GM23338 (cell line): ENCODE results near the gene FREY1. TPM values are rescaled to one million over a fixed set of nuclear protein-coding genes. Genes with fewer than 3 reads are reported as not detected.

Experiments
- CREB1 ChIP-seq: fragments of 250-450 bp; sonication (Bioruptor Pico); IDR thresholded peaks from 2 replicates; pipeline ENCODE4 v1.5.0; 2020; ENCODE audit warnings: low read depth, mild to moderate bottlenecking, moderate library complexity
- REST ChIP-seq: IDR thresholded peaks from one replicate; pipeline ENCODE4 v1.6.1; 2018; ENCODE audit warnings: antibody characterized with exemption; ENCODE audit not compliant: unreplicated experiment
- ZNF462 ChIP-seq: fragments of 250-450 bp; sonication (Bioruptor Pico); IDR thresholded peaks from 2 replicates; pipeline ENCODE4 v1.5.0; 2020; ENCODE audit warnings: mild to moderate bottlenecking, moderate library complexity
- polyA plus RNA-seq: library from polyadenylated mRNA; unstranded; fragments of >200 nt; fragmentation: Nextera tagmentation; extraction: Ambion mirVana; gene quantifications from 2 replicates; pipeline ENCODE4 v1.2.1, GENCODE V29; 2016
- total RNA-seq: library from RNA; depleted of rRNA; stranded (reverse); fragments of >200 nt; shearing (Covaris generic); gene quantifications from 2 replicates; pipeline ENCODE4 v1.2.3, GENCODE V29; 2014

FREY1 gene
- total and polyA plus RNA-seq, 2 experiments from 2014 or later, result 1.1 TPM; not detected in 1

GRCh38 chr11:45880772-45881570, 26.1 kb downstream of the FREY1 start (continued):
- TF ChIP-seq REST (no peak), CREB1 (CRISPR knock-in tag) (no peak), ZNF462 (CRISPR knock-in tag) (no peak)
